ENCODE results near the gene SUPT3H.

The SUPT3H gene

GRCh38 chr6:45006893-45007292 is 370.8 kb downstream of the SUPT3H start:
- no peaks in the 10 kb centered on the region for H3K9me3 ChIP-seq (ENCODE audit: insufficient read depth, low read depth, low read length)
- peaks cover 3% of the 10 kb centered on the region; the same call in 1 of the 2 replicates for H3K36me3 ChIP-seq (ENCODE audit: insufficient read depth, low read depth, low read length)
- H3K4me1 ChIP-seq (ENCODE audit: insufficient read depth, low read length), result no peaks in the 10 kb centered on the region
- no peaks in the 10 kb centered on the region for H3K27me3 ChIP-seq (ENCODE audit: insufficient read depth, low read length)
- no peak overlapping the region for H3K9ac ChIP-seq (ENCODE audit: low read depth, low read length)
- no peak overlapping the region for H3K27ac ChIP-seq (ENCODE audit: low read length)
- no peak overlapping the region for H3K4me3 ChIP-seq (ENCODE audit: low read length)

GRCh38 chr6:45003961-45004360 is 373.8 kb downstream of the SUPT3H start:
- H3K27ac ChIP-seq (ENCODE audit: low read length), result no peak overlapping the region
- H3K4me1 ChIP-seq (ENCODE audit: insufficient read depth, low read length), result no peaks in the 10 kb centered on the region
- no peak overlapping the region for H3K9ac ChIP-seq (ENCODE audit: low read depth, low read length)
- H3K4me3 ChIP-seq (ENCODE audit: low read length), result no peak overlapping the region
- no peaks in the 10 kb centered on the region for H3K9me3 ChIP-seq (ENCODE audit: insufficient read depth, low read depth, low read length)
- no peaks in the 10 kb centered on the region for H3K36me3 ChIP-seq (ENCODE audit: insufficient read depth, low read depth, low read length)
- no peaks in the 10 kb centered on the region for H3K27me3 ChIP-seq (ENCODE audit: insufficient read depth, low read length)

GRCh38 chr6:45003387-45003786 is 374.3 kb downstream of the SUPT3H start:
- Histone ChIP-seq H3K9me3 (ENCODE audit: insufficient read depth, low read depth, low read length) (no peaks in the 10 kb centered on the region), H3K4me1 (ENCODE audit: insufficient read depth, low read length) (no peaks in the 10 kb centered on the region), H3K27me3 (ENCODE audit: insufficient read depth, low read length) (no peaks in the 10 kb centered on the region), H3K27ac (ENCODE audit: low read length) (no peak overlapping the region), H3K9ac (ENCODE audit: low read depth, low read length) (no peak overlapping the region), H3K36me3 (ENCODE audit: insufficient read depth, low read depth, low read length) (no peaks in the 10 kb centered on the region), H3K4me3 (ENCODE audit: low read length) (no peak overlapping the region)

- no peak overlapping the region for H3K27ac ChIP-seq (ENCODE audit: low read length)
- no peak overlapping the region for H3K9ac ChIP-seq (ENCODE audit: low read depth, low read length)
- no peaks in the 10 kb centered on the region for H3K36me3 ChIP-seq (ENCODE audit: insufficient read depth, low read depth, low read length)
- H3K9me3 ChIP-seq (ENCODE audit: insufficient read depth, low read depth, low read length), result no peaks in the 10 kb centered on the region
- H3K4me3 ChIP-seq (ENCODE audit: low read length), result no peak overlapping the region
- H3K27me3 ChIP-seq (ENCODE audit: insufficient read depth, low read length), result no peaks in the 10 kb centered on the region
- no peaks in the 10 kb centered on the region for H3K4me1 ChIP-seq (ENCODE audit: insufficient read depth, low read length)
These were observed 375.2 kb downstream of the SUPT3H start for GRCh38 chr6:45002390-45003105.

- Histone ChIP-seq H3K36me3 (ENCODE audit: insufficient read depth, low read depth, low read length) (no peaks in the 10 kb centered on the region), H3K9me3 (ENCODE audit: insufficient read depth, low read depth, low read length) (no peaks in the 10 kb centered on the region), H3K4me3 (ENCODE audit: low read length) (no peak overlapping the region), H3K27ac (ENCODE audit: low read length) (no peak overlapping the region), H3K27me3 (ENCODE audit: insufficient read depth, low read length) (no peaks in the 10 kb centered on the region), H3K4me1 (ENCODE audit: insufficient read depth, low read length) (no peaks in the 10 kb centered on the region), H3K9ac (ENCODE audit: low read depth, low read length) (no peak overlapping the region)
These were observed 376.1 kb downstream of the SUPT3H start for GRCh38 chr6:45001663-45002062.

GRCh38 chr6:45000833-45001232 is 376.9 kb downstream of the SUPT3H start:
- Histone ChIP-seq H3K27me3 (ENCODE audit: insufficient read depth, low read length) (no peaks in the 10 kb centered on the region), H3K9me3 (ENCODE audit: insufficient read depth, low read depth, low read length) (no peaks in the 10 kb centered on the region), H3K36me3 (ENCODE audit: insufficient read depth, low read depth, low read length) (no peaks in the 10 kb centered on the region), H3K9ac (ENCODE audit: low read depth, low read length) (no peak overlapping the region), H3K27ac (ENCODE audit: low read length) (no peak overlapping the region), H3K4me3 (ENCODE audit: low read length) (no peak overlapping the region), H3K4me1 (ENCODE audit: insufficient read depth, low read length) (peaks cover under 1% of the 10 kb centered on the region; the same call in 1 of the 2 replicates)

- Histone ChIP-seq H3K27me3 (ENCODE audit: insufficient read depth, low read length) (no peaks in the 10 kb centered on the region), H3K4me1 (ENCODE audit: insufficient read depth, low read length) (peaks cover 3% of the 10 kb centered on the region; the same call in 1 of the 2 replicates), H3K9me3 (ENCODE audit: insufficient read depth, low read depth, low read length) (no peaks in the 10 kb centered on the region), H3K9ac (ENCODE audit: low read depth, low read length) (no peak overlapping the region), H3K27ac (ENCODE audit: low read length) (no peak overlapping the region), H3K4me3 (ENCODE audit: low read length) (no peak overlapping the region), H3K36me3 (ENCODE audit: insufficient read depth, low read depth, low read length) (no peaks in the 10 kb centered on the region)
These were observed 378.7 kb downstream of the SUPT3H start for GRCh38 chr6:44999066-44999465.

- H3K36me3 ChIP-seq (ENCODE audit: insufficient read depth, low read depth, low read length), result no peaks in the 10 kb centered on the region
- H3K27ac ChIP-seq (ENCODE audit: low read length), result no peak overlapping the region
- no peak overlapping the region for H3K9ac ChIP-seq (ENCODE audit: low read depth, low read length)
- H3K4me3 ChIP-seq (ENCODE audit: low read length), result no peak overlapping the region
- peaks cover 3% of the 10 kb centered on the region; the same call in 1 of the 2 replicates for H3K4me1 ChIP-seq (ENCODE audit: insufficient read depth, low read length)
- no peaks in the 10 kb centered on the region for H3K27me3 ChIP-seq (ENCODE audit: insufficient read depth, low read length)
- H3K9me3 ChIP-seq (ENCODE audit: insufficient read depth, low read depth, low read length), result no peaks in the 10 kb centered on the region
These were observed 382.1 kb downstream of the SUPT3H start for GRCh38 chr6:44995486-44996132.

- H3K9me3 ChIP-seq (ENCODE audit: insufficient read depth, low read depth, low read length), result no peaks in the 10 kb centered on the region
- no peaks in the 10 kb centered on the region for H3K4me1 ChIP-seq (ENCODE audit: insufficient read depth, low read length)
- H3K9ac ChIP-seq (ENCODE audit: low read depth, low read length), result no peak overlapping the region
- H3K27ac ChIP-seq (ENCODE audit: low read length), result no peak overlapping the region
- H3K36me3 ChIP-seq (ENCODE audit: insufficient read depth, low read depth, low read length), result no peaks in the 10 kb centered on the region
- H3K4me3 ChIP-seq (ENCODE audit: low read length), result no peak overlapping the region
- H3K27me3 ChIP-seq (ENCODE audit: insufficient read depth, low read length), result no peaks in the 10 kb centered on the region
These were observed 388.3 kb downstream of the SUPT3H start for GRCh38 chr6:44989391-44989790.

GRCh38 chr6:44985006-44985405 is 392.7 kb downstream of the SUPT3H start:
- H3K9ac ChIP-seq (ENCODE audit: low read depth, low read length), result no peak overlapping the region
- no peak overlapping the region for H3K4me3 ChIP-seq (ENCODE audit: low read length)
- H3K9me3 ChIP-seq (ENCODE audit: insufficient read depth, low read depth, low read length), result no peaks in the 10 kb centered on the region
- no peaks in the 10 kb centered on the region for H3K27me3 ChIP-seq (ENCODE audit: insufficient read depth, low read length)
- H3K27ac ChIP-seq (ENCODE audit: low read length), result no peak overlapping the region
- no peaks in the 10 kb centered on the region for H3K4me1 ChIP-seq (ENCODE audit: insufficient read depth, low read length)
- no peaks in the 10 kb centered on the region for H3K36me3 ChIP-seq (ENCODE audit: insufficient read depth, low read depth, low read length)

GRCh38 chr6:44983467-44984365 is 394.0 kb downstream of the SUPT3H start:
- Histone ChIP-seq H3K27me3 (ENCODE audit: insufficient read depth, low read length) (no peaks in the 10 kb centered on the region), H3K9me3 (ENCODE audit: insufficient read depth, low read depth, low read length) (no peaks in the 10 kb centered on the region), H3K27ac (ENCODE audit: low read length) (no peak overlapping the region), H3K4me1 (ENCODE audit: insufficient read depth, low read length) (no peaks in the 10 kb centered on the region), H3K9ac (ENCODE audit: low read depth, low read length) (no peak overlapping the region), H3K36me3 (ENCODE audit: insufficient read depth, low read depth, low read length) (no peaks in the 10 kb centered on the region), H3K4me3 (ENCODE audit: low read length) (no peak overlapping the region)
